Hepatocyte (in vitro differentiated cells): ENCODE measurements around the gene HLA-F. TPM values are rescaled to one million over a fixed set of nuclear protein-coding genes. Genes with fewer than 3 reads are reported as not detected.

ENCODE experiments used
- DNase-seq: peaks from one replicate; pipeline ENCODE4 v3.0.0-alpha.2; 2016; ENCODE audit warnings: low spot score
- H2AFZ ChIP-seq: fragments of 200-600 bp; sonication (generic); 2 replicates; pipeline ENCODE4 v1.6.0; 2016; ENCODE audit warnings: antibody characterized with exemption, mild to moderate bottlenecking
- H3K27ac ChIP-seq: fragments of 200-600 bp; sonication (generic); 2 replicates; pipeline ENCODE4 v1.5.1; 2016; ENCODE audit warnings: mild to moderate bottlenecking
- H3K27me3 ChIP-seq: fragments of 200-600 bp; sonication (generic); 2 replicates; pipeline ENCODE4 v1.6.1; 2016
- H3K36me3 ChIP-seq: fragments of 200-600 bp; sonication (generic); replicated peaks from 2 replicates; pipeline ENCODE4 v1.5.1; 2016; ENCODE audit warnings: low read depth; ENCODE audit not compliant: insufficient read depth
- H3K4me1 ChIP-seq: fragments of 200-600 bp; sonication (generic); 2 replicates; pipeline ENCODE4 v1.5.1; 2016; ENCODE audit warnings: mild to moderate bottlenecking, moderate library complexity; ENCODE audit not compliant: insufficient read depth
- H3K4me2 ChIP-seq: fragments of 200-600 bp; sonication (generic); 2 replicates; pipeline ENCODE4 v1.6.0; 2016
- H3K4me3 ChIP-seq: fragments of 200-600 bp; sonication (generic); 2 replicates; pipeline ENCODE4 v1.5.1; 2016; ENCODE audit warnings: mild to moderate bottlenecking
- H3K79me2 ChIP-seq: fragments of 200-600 bp; sonication (generic); 2 replicates; pipeline ENCODE4 v1.6.0; 2017; ENCODE audit warnings: mild to moderate bottlenecking
- H3K9me2 ChIP-seq: fragments of 200-600 bp; sonication (generic); replicated peaks from 2 replicates; pipeline ENCODE4 v1.6.0; 2017; ENCODE audit warnings: mild to moderate bottlenecking; ENCODE audit not compliant: insufficient read depth
- H3K9me3 ChIP-seq: fragments of 200-600 bp; sonication (generic); 2 replicates; pipeline ENCODE4 v1.5.1; 2016; ENCODE audit warnings: low read depth, mild to moderate bottlenecking
- H4K20me1 ChIP-seq: fragments of 200-600 bp; sonication (generic); 2 replicates; pipeline ENCODE4 v1.6.0; 2016; ENCODE audit warnings: mild to moderate bottlenecking; ENCODE audit not compliant: insufficient read depth, poor library complexity, severe bottlenecking
- EZH2 ChIP-seq: fragments of 200-600 bp; sonication (generic); IDR thresholded peaks from 2 replicates; pipeline ENCODE4 v1.6.1; 2016; ENCODE audit warnings: antibody characterized with exemption, mild to moderate bottlenecking, borderline replicate concordance
- EZH2phosphoT487 ChIP-seq: fragments of 200-600 bp; sonication (generic); IDR thresholded peaks from one replicate; pipeline ENCODE4 v1.6.1; 2018; ENCODE audit warnings: antibody characterized with exemption, mild to moderate bottlenecking, low read depth, moderate library complexity; ENCODE audit not compliant: unreplicated experiment, severe bottlenecking
- WGBS: methylation state at CpG from one replicate; pipeline ENCODE4 v1.1.6; 2016; ENCODE audit warnings: low lambda C conversion rate; ENCODE audit errors: missing lambda C conversion rate; 5-methylcytosine and 5-hydroxymethylcytosine counted together
- polyA plus RNA-seq: library from polyadenylated mRNA; unstranded; fragments of >200 nt; fragmentation: Nextera tagmentation; extraction: Ambion mirVana; gene quantifications from 2 replicates; pipeline ENCODE4 v1.2.1, GENCODE V29; 2016
- total RNA-seq: library from RNA; depleted of rRNA; stranded (reverse); fragments of >200 nt; gene quantifications from 2 replicates; pipeline ENCODE4 v1.2.3, GENCODE V29; 2014
- TF ChIP-seq, protein P1 (sequence below): fragments of 200-600 bp; sonication (generic); IDR thresholded peaks from 2 replicates; pipeline ENCODE4 v1.5.1; 2016; ENCODE audit warnings: antibody characterized with exemption, mild to moderate bottlenecking; ENCODE audit not compliant: poor library complexity

The HLA-F gene
- total and polyA plus RNA-seq, 2 experiments from 2014 or later: 7.6 to 8.8 TPM

GRCh38 chr6:29745386-29745785 lies 22.2 kb downstream of the HLA-F start:
- Histone ChIP-seq H3K9me3 (no peaks in the 10 kb centered on the region), H3K36me3 (no peaks in the 10 kb centered on the region), H3K27ac (no peak overlapping the region), H4K20me1 (no peaks in the 10 kb centered on the region), H3K27me3 (peaks cover 30% of the 10 kb centered on the region), H3K4me1 (peaks cover 6% of the 10 kb centered on the region), H3K79me2 (no peaks in the 10 kb centered on the region), H2AFZ (no peak overlapping the region), H3K9me2 (no peaks in the 10 kb centered on the region), H3K4me3 (no peak overlapping the region), H3K4me2 (no peak overlapping the region)
- 87% methylated on average over 3 of the region's 3 CpGs for WGBS
- no peak for DNase-seq
- TF ChIP-seq EZH2: no peak
- TF ChIP-seq, protein P1, sequence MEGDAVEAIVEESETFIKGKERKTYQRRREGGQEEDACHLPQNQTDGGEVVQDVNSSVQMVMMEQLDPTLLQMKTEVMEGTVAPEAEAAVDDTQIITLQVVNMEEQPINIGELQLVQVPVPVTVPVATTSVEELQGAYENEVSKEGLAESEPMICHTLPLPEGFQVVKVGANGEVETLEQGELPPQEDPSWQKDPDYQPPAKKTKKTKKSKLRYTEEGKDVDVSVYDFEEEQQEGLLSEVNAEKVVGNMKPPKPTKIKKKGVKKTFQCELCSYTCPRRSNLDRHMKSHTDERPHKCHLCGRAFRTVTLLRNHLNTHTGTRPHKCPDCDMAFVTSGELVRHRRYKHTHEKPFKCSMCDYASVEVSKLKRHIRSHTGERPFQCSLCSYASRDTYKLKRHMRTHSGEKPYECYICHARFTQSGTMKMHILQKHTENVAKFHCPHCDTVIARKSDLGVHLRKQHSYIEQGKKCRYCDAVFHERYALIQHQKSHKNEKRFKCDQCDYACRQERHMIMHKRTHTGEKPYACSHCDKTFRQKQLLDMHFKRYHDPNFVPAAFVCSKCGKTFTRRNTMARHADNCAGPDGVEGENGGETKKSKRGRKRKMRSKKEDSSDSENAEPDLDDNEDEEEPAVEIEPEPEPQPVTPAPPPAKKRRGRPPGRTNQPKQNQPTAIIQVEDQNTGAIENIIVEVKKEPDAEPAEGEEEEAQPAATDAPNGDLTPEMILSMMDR: no peak
- TF ChIP-seq EZH2phosphoT487: no peak

- no peak overlapping the region for H3K27ac ChIP-seq
- 82% methylated on average over 4 of the region's 4 CpGs for WGBS
- peaks cover 33% of the 10 kb centered on the region for H3K27me3 ChIP-seq
- H3K4me3 ChIP-seq: no peak overlapping the region
- no peaks in the 10 kb centered on the region for H3K9me3 ChIP-seq
- no peaks in the 10 kb centered on the region for H4K20me1 ChIP-seq
- TF ChIP-seq EZH2phosphoT487 (no peak), EZH2 (no peak)
- TF ChIP-seq, protein P1: no peak
- no peak overlapping the region for H3K4me2 ChIP-seq
- peaks cover 6% of the 10 kb centered on the region for H3K4me1 ChIP-seq
- no peaks in the 10 kb centered on the region for H3K36me3 ChIP-seq
- no peak overlapping the region for H2AFZ ChIP-seq
- DNase-seq: no peak
- no peaks in the 10 kb centered on the region for H3K9me2 ChIP-seq
- no peaks in the 10 kb centered on the region for H3K79me2 ChIP-seq
These were observed 22.7 kb downstream of the HLA-F start for GRCh38 chr6:29745855-29746449.

GRCh38 chr6:29746846-29747687 lies 23.8 kb downstream of the HLA-F start:
- WGBS: 78% methylated on average over 13 of the region's 16 CpGs
- Histone ChIP-seq H3K79me2 (no peaks in the 10 kb centered on the region), H3K36me3 (no peaks in the 10 kb centered on the region), H3K9me2 (no peaks in the 10 kb centered on the region), H3K4me1 (peaks cover 6% of the 10 kb centered on the region), H3K4me3 (no peak overlapping the region), H2AFZ (no peak overlapping the region), H3K27me3 (peaks cover 44% of the 10 kb centered on the region), H3K27ac (no peak overlapping the region), H4K20me1 (no peaks in the 10 kb centered on the region), H3K4me2 (no peak overlapping the region), H3K9me3 (no peaks in the 10 kb centered on the region)
- TF ChIP-seq, protein P1: no peak
- TF ChIP-seq EZH2phosphoT487 (no peak), EZH2 (no peak)
- no peak for DNase-seq
